ENCODE data around the gene MED29.

MED29 gene

GRCh38 chr19:39433480-39434079 is 42.4 kb downstream of the MED29 start:
- DNase-seq: no peak

GRCh38 chr19:39434123-39435076 is 43.2 kb downstream of the MED29 start:
- DNase-seq: no peak

- DNase-seq: peak; percentile 99
These were observed 44.5 kb downstream of the MED29 start, which contains the start of gene RPS16 for GRCh38 chr19:39435499-39436349. Gene RPS16 (minus strand): TSS chr19:39435949. CDS start chr19:39435895, 54 bp downstream.

- no peak for DNase-seq
These were observed 45.2 kb downstream of the MED29 start for GRCh38 chr19:39436350-39436716.

GRCh38 chr19:39438270-39438934 is 47.2 kb downstream of the MED29 start:
- DNase-seq: no peak

GRCh38 chr19:39444598-39445195 is 53.5 kb downstream of the MED29 start:
- no peak for DNase-seq

- DNase-seq: peak; percentile 98
These were observed 54.3 kb downstream of the MED29 start, which contains the start of gene SUPT5H for GRCh38 chr19:39445196-39446111. Gene SUPT5H (plus strand): TSS chr19:39445582. CDS start chr19:39445891, 309 bp downstream.

GRCh38 chr19:39446365-39447084 is 55.3 kb downstream of the MED29 start:
- no peak for DNase-seq

GRCh38 chr19:39448271-39448670 is 57.1 kb downstream of the MED29 start:
- DNase-seq: no peak

- no peak for DNase-seq
These were observed 58.1 kb downstream of the MED29 start for GRCh38 chr19:39449116-39449797.

Data from stimulated activated naive CD4-positive, alpha-beta T cell treated with Interleukin-2 at 50 U/mL for 16 hours (primary cell).